CD4-positive, alpha-beta memory T cell (primary cell): Measurements from ENCODE around the gene PLEKHM2. TPM values are rescaled to one million over a fixed set of nuclear protein-coding genes. Genes with fewer than 3 reads are reported as not detected.

Experiments used
- CTCF ChIA-PET: fragments of 350-600 bp; sonication (Branson Sonifier 250); formaldehyde crosslinking; loops from one replicate; lab custom pipeline; 2021; ENCODE audit warnings: inconsistent platforms; ENCODE audit not compliant: partially characterized antibody; lab: Charles Lee
- POLR2A ChIA-PET: fragments of 350-600 bp; sonication (Branson Sonifier 250); formaldehyde crosslinking; loops from one replicate; lab custom pipeline; 2021; ENCODE audit not compliant: partially characterized antibody; lab: Charles Lee
- DNase-seq, 5 donors: peaks; one replicate each; pipeline versions ENCODE4 v3.0.0 to v3.0.0-alpha.2; 2020 to 2022; ENCODE audit warnings: mixed read lengths in 1 of 5
- H3K27ac ChIP-seq: one replicate; pipeline ENCODE4 v1.7.0; 2013; ENCODE audit warnings: low read depth, low read length
- H3K27me3 ChIP-seq: 2 replicates; pipeline ENCODE4 v1.7.0; 2013; ENCODE audit warnings: mild to moderate bottlenecking, low read length, moderate library complexity; ENCODE audit not compliant: insufficient read depth
- H3K36me3 ChIP-seq: 2 replicates; pipeline ENCODE4 v1.7.0; 2013; ENCODE audit warnings: mild to moderate bottlenecking, low read length, moderate library complexity; ENCODE audit not compliant: insufficient read depth
- H3K4me1 ChIP-seq: 2 replicates; pipeline ENCODE4 v1.7.0; 2013; ENCODE audit warnings: mild to moderate bottlenecking, low read length, moderate library complexity; ENCODE audit not compliant: insufficient read depth
- H3K4me3 ChIP-seq, 2 donors: one replicate each; pipeline ENCODE4 v1.7.0; 2013; ENCODE audit warnings: low read length in 2 of 2, mild to moderate bottlenecking in 1 of 2
- H3K9me3 ChIP-seq, 2 donors: one replicate each; pipeline ENCODE4 v1.7.0; 2013; ENCODE audit warnings: low read length in 2 of 2, control low read depth in 1 of 2; ENCODE audit not compliant: control insufficient read depth in 1 of 2
- H3K27ac Mint-ChIP-seq, 7 donors: one replicate each; pipeline ENCODE4 v1.8.0; 2020 to 2021; ENCODE audit warnings: mixed read lengths in 7 of 7, mild to moderate bottlenecking in 6 of 7, inconsistent platforms in 3 of 7, moderate library complexity in 3 of 7
- H3K27me3 Mint-ChIP-seq, 2 donors: one replicate each; pipeline ENCODE4 v1.8.0; 2020 to 2021; ENCODE audit warnings: mixed read lengths in 2 of 2
- H3K36me3 Mint-ChIP-seq, 2 donors: one replicate each; pipeline ENCODE4 v1.8.0; 2020 to 2021; ENCODE audit warnings: mixed read lengths in 2 of 2, inconsistent platforms in 1 of 2, mild to moderate bottlenecking in 1 of 2
- H3K4me1 Mint-ChIP-seq, 4 donors: one replicate each; pipeline ENCODE4 v1.8.0; 2020 to 2021; ENCODE audit warnings: mixed read lengths in 4 of 4, mild to moderate bottlenecking in 1 of 4
- H3K4me3 Mint-ChIP-seq, 8 donors: one replicate each; pipeline ENCODE4 v1.8.0; 2020 to 2021; ENCODE audit warnings: mixed read lengths in 8 of 8, mild to moderate bottlenecking in 7 of 8, moderate library complexity in 6 of 8, inconsistent platforms in 3 of 8
- H3K9me3 Mint-ChIP-seq, 8 donors: one replicate each; pipeline ENCODE4 v1.8.0; 2020 to 2021; ENCODE audit warnings: mixed read lengths in 8 of 8, mild to moderate bottlenecking in 5 of 8, inconsistent platforms in 3 of 8, moderate library complexity in 1 of 8
- intact Hi-C: fragments of 100-400 bp; cut with micrococcal nuclease; formaldehyde crosslinking; loops from one replicate; pipeline ENCODE4 v1.15.1; 2023
- polyA plus RNA-seq, 2 donors: library from polyadenylated mRNA; unstranded; fragments of 300-500 nt; fragmentation: Illumina TruSeq; gene quantifications; one replicate each; pipeline ENCODE4 v1.2.3, GENCODE V29; 2021
- total RNA-seq, 2 experiments: library from RNA; stranded (reverse); gene quantifications; one replicate each; pipeline ENCODE4 v1.2.3, GENCODE V29; 2021

Gene PLEKHM2
- total and polyA plus RNA-seq, 4 experiments from 2014 or later, result 2.0 to 59.8 (median 30.9) TPM

GRCh38 chr1:15735304-15736037 lies 51.4 kb downstream of the PLEKHM2 start:
- H3K36me3 Mint-ChIP-seq, result peaks cover 0 to 14% of the 10 kb centered on the region in 2 donors
- no peaks in the 10 kb centered on the region for H3K27me3 ChIP-seq
- intact Hi-C loops, result no loop called here
- ChIA-PET CTCF (no interaction called here), POLR2A (no interaction called here)
- DNase-seq, result no peak
- H3K27ac ChIP-seq, result no peak overlapping the region
- H3K4me1 ChIP-seq, result no peaks in the 10 kb centered on the region
- peaks cover 10% of the 10 kb centered on the region for H3K36me3 ChIP-seq
- no peaks in the 10 kb centered on the region for H3K4me1 Mint-ChIP-seq
- no peak overlapping the region for H3K4me3 Mint-ChIP-seq
- no peaks in the 10 kb centered on the region for H3K27me3 Mint-ChIP-seq
- peaks cover 0 to 2% (median 0%) of the 10 kb centered on the region in 8 donors for H3K9me3 Mint-ChIP-seq
- no peak overlapping the region for H3K4me3 ChIP-seq
- peak overlapping the region in 2 of 7 donors; percentile 22 to 58 for H3K27ac Mint-ChIP-seq
- H3K9me3 ChIP-seq, result no peaks in the 10 kb centered on the region

- no peak within 1 kb of the TSS for H3K4me3 ChIP-seq
- no peak within 1 kb of the TSS for H3K27ac ChIP-seq
- H3K4me1 Mint-ChIP-seq, result peaks cover under 1 to 3% (median 2%) of the 10 kb centered on the region in 4 donors
- H3K27ac Mint-ChIP-seq, result peak within 1 kb of the TSS in 2 of 7 donors; percentile 22 to 58
- peaks cover 0 to 14% of the 10 kb centered on the region in 2 donors for H3K36me3 Mint-ChIP-seq
- POLR2A ChIA-PET, result no interaction called here
- CTCF ChIA-PET, result no interaction called here
- intact Hi-C loops, result no loop called here
- H3K4me3 Mint-ChIP-seq, result no peak within 1 kb of the TSS
- H3K36me3 ChIP-seq, result peaks cover 4% of the 10 kb centered on the region
- no peaks in the 10 kb centered on the region for H3K9me3 ChIP-seq
- H3K9me3 Mint-ChIP-seq, result peaks cover 0 to 2% (median 0%) of the 10 kb centered on the region in 8 donors
- DNase-seq, result no peak
- no peaks in the 10 kb centered on the region for H3K27me3 ChIP-seq
- H3K4me1 ChIP-seq, result peaks cover 3% of the 10 kb centered on the region
- no peaks in the 10 kb centered on the region for H3K27me3 Mint-ChIP-seq
Observed at GRCh38 chr1:15736038-15736891, 52.1 kb downstream of the PLEKHM2 start, which contains the start of gene SLC25A34. Gene SLC25A34 (plus strand): TSS chr1:15736258. CDS start chr1:15736486, 228 bp downstream.

GRCh38 chr1:15736892-15737261 lies 52.8 kb downstream of the PLEKHM2 start:
- H3K4me1 ChIP-seq, result peaks cover 7% of the 10 kb centered on the region
- no peak for DNase-seq
- no peaks in the 10 kb centered on the region for H3K27me3 Mint-ChIP-seq
- H3K9me3 Mint-ChIP-seq, result peaks cover 0 to 2% (median 0%) of the 10 kb centered on the region in 8 donors
- no peaks in the 10 kb centered on the region for H3K27me3 ChIP-seq
- intact Hi-C loops, result no loop called here
- H3K27ac ChIP-seq, result no peak overlapping the region
- H3K36me3 ChIP-seq, result no peaks in the 10 kb centered on the region
- no peak overlapping the region for H3K27ac Mint-ChIP-seq
- H3K4me3 ChIP-seq, result no peak overlapping the region
- no peaks in the 10 kb centered on the region for H3K9me3 ChIP-seq
- ChIA-PET POLR2A (no interaction called here), CTCF (interaction anchor here (1.1 kb wide), 2 partner anchors 14 to 141 kb away, joined by 3 read pairs; no protein-coding TSS in a partner anchor)
- peaks cover 5 to 6% (median 6%) of the 10 kb centered on the region in 4 donors for H3K4me1 Mint-ChIP-seq
- H3K36me3 Mint-ChIP-seq, result peaks cover 0 to 14% of the 10 kb centered on the region in 2 donors
- no peak overlapping the region for H3K4me3 Mint-ChIP-seq

GRCh38 chr1:15737324-15738319 lies 53.5 kb downstream of the PLEKHM2 start:
- Mint-ChIP-seq H3K36me3 (peaks cover 0 to 9% of the 10 kb centered on the region in 2 donors), H3K4me3 (no peak overlapping the region), H3K27ac (peak overlapping the region in 1 of 7 donors; percentile 84), H3K27me3 (no peaks in the 10 kb centered on the region), H3K4me1 (peaks cover 5 to 6% (median 6%) of the 10 kb centered on the region in 4 donors), H3K9me3 (peaks cover 0 to 2% (median 0%) of the 10 kb centered on the region in 8 donors)
- Histone ChIP-seq H3K4me3 (no peak overlapping the region), H3K36me3 (no peaks in the 10 kb centered on the region), H3K9me3 (no peaks in the 10 kb centered on the region), H3K4me1 (peaks cover 7% of the 10 kb centered on the region), H3K27ac (no peak overlapping the region), H3K27me3 (no peaks in the 10 kb centered on the region)
- CTCF ChIA-PET, result interaction anchor here (1.1 to 1.8 kb wide), 5 partner anchors 10 to 143 kb away, joined by 3 to 6 read pairs (median 3); no protein-coding TSS in a partner anchor
- intact Hi-C loops, result no loop called here
- POLR2A ChIA-PET, result no interaction called here
- DNase-seq, result no peak

- Mint-ChIP-seq H3K27me3 (no peaks in the 10 kb centered on the region), H3K9me3 (no peaks in the 10 kb centered on the region), H3K4me3 (no peak overlapping the region), H3K36me3 (peaks cover 0 to 2% of the 10 kb centered on the region in 2 donors), H3K27ac (no peak overlapping the region), H3K4me1 (peaks cover 5 to 6% (median 6%) of the 10 kb centered on the region in 4 donors)
- Histone ChIP-seq H3K27me3 (no peaks in the 10 kb centered on the region), H3K36me3 (no peaks in the 10 kb centered on the region), H3K4me1 (peaks cover 7% of the 10 kb centered on the region), H3K27ac (no peak overlapping the region), H3K4me3 (no peak overlapping the region), H3K9me3 (no peaks in the 10 kb centered on the region)
- no peak for DNase-seq
- ChIA-PET CTCF (interaction anchor here (1.1 to 1.8 kb wide), 3 partner anchors 9 to 144 kb away, joined by 3 to 6 read pairs (median 4); no protein-coding TSS in a partner anchor), POLR2A (no interaction called here)
- intact Hi-C loops, result no loop called here
Observed at GRCh38 chr1:15738416-15739113, 54.4 kb downstream of the PLEKHM2 start.

- ChIA-PET POLR2A (no interaction called here), CTCF (interaction anchor here (1.1 to 1.8 kb wide), 2 partner anchors 18 to 145 kb away, joined by 3 to 6 read pairs; no protein-coding TSS in a partner anchor)
- DNase-seq, result no peak
- intact Hi-C loops, result no loop called here
- Mint-ChIP-seq H3K4me3 (no peak overlapping the region), H3K27ac (peak overlapping the region in 2 of 7 donors; percentile 45 to 77), H3K9me3 (no peaks in the 10 kb centered on the region), H3K36me3 (peaks cover 0 to under 1% of the 10 kb centered on the region in 2 donors), H3K4me1 (peaks cover 5 to 6% (median 6%) of the 10 kb centered on the region in 4 donors), H3K27me3 (no peaks in the 10 kb centered on the region)
- Histone ChIP-seq H3K4me1 (peaks cover 7% of the 10 kb centered on the region), H3K36me3 (no peaks in the 10 kb centered on the region), H3K27ac (no peak overlapping the region), H3K9me3 (no peaks in the 10 kb centered on the region), H3K27me3 (no peaks in the 10 kb centered on the region), H3K4me3 (no peak overlapping the region)
Observed at GRCh38 chr1:15739259-15739658, 55.1 kb downstream of the PLEKHM2 start.
